Measurements from ENCODE around the gene CLEC11A.

The CLEC11A gene

GRCh38 chr19:50723069-50723468 is at the start of gene CLEC11A:
CLEC11A (plus strand) TSS chr19:50723364; CDS start chr19:50723526, 162 bp downstream.
- peak; percentile 68 for DNase-seq (ENCODE audit: low read depth)

GRCh38 chr19:50676625-50677197 is 46.5 kb upstream of the CLEC11A start:
- no peak for DNase-seq (ENCODE audit: low read depth)

GRCh38 chr19:50677636-50678035 is 45.5 kb upstream of the CLEC11A start:
- no peak for DNase-seq (ENCODE audit: low read depth)

GRCh38 chr19:50678323-50678722 is 44.8 kb upstream of the CLEC11A start:
- DNase-seq (ENCODE audit: low read depth): no peak

GRCh38 chr19:50679177-50680125 is 43.7 kb upstream of the CLEC11A start:
- DNase-seq (ENCODE audit: low read depth): peak; percentile 28

- DNase-seq (ENCODE audit: low read depth): no peak
Observed at GRCh38 chr19:50686310-50687032, 36.7 kb upstream of the CLEC11A start.

- no peak for DNase-seq (ENCODE audit: low read depth)
Observed at GRCh38 chr19:50688766-50689165, 34.4 kb upstream of the CLEC11A start.

- no peak for DNase-seq (ENCODE audit: low read depth)
Observed at GRCh38 chr19:50690439-50690838, 32.7 kb upstream of the CLEC11A start.

GRCh38 chr19:50693064-50693975 is 29.8 kb upstream of the CLEC11A start:
- DNase-seq (ENCODE audit: low read depth): no peak

- DNase-seq (ENCODE audit: low read depth): no peak
Observed at GRCh38 chr19:50694815-50695145, 28.4 kb upstream of the CLEC11A start.

- DNase-seq (ENCODE audit: low read depth): no peak
Observed at GRCh38 chr19:50695251-50696093, 27.7 kb upstream of the CLEC11A start.

- DNase-seq (ENCODE audit: low read depth): no peak
Observed at GRCh38 chr19:50696094-50696483, 27.1 kb upstream of the CLEC11A start.

- DNase-seq (ENCODE audit: low read depth): no peak
Observed at GRCh38 chr19:50697414-50698124, 25.6 kb upstream of the CLEC11A start.

- no peak for DNase-seq (ENCODE audit: low read depth)
Observed at GRCh38 chr19:50701367-50701985, 21.7 kb upstream of the CLEC11A start.

GRCh38 chr19:50702158-50702870 is 20.9 kb upstream of the CLEC11A start:
- DNase-seq (ENCODE audit: low read depth): no peak

- no peak for DNase-seq (ENCODE audit: low read depth)
Observed at GRCh38 chr19:50702871-50703829, 20.0 kb upstream of the CLEC11A start.

GRCh38 chr19:50703915-50704796 is 19.0 kb upstream of the CLEC11A start:
- no peak for DNase-seq (ENCODE audit: low read depth)
